HG03045 (cell line): Measurements from ENCODE around the gene PRORP.
"Not testable (repeated sequence)": the region's sequence is repeated elsewhere in the genome, so short reads cannot be mapped to it uniquely, and the experiment has no call there.

Source experiments
- ATAC-seq: cut with Tn5 transposase; IDR thresholded peaks from one replicate; pipeline ENCODE4 v1.9.1; 2021; ENCODE audit warnings: mild to moderate bottlenecking, moderate library complexity; ENCODE audit not compliant: unreplicated experiment

Gene PRORP

GRCh38 chr14:35121887-35122695, at the start of gene PRORP, which contains the start of gene PPP2R3C:
Gene PRORP (plus strand): TSS chr14:35122552. CDS start chr14:35123246, 694 bp downstream.
Gene PPP2R3C (minus strand): TSS chr14:35121990. CDS start chr14:35121959, 31 bp downstream.
- peak; percentile 86 for ATAC-seq

- no peak for ATAC-seq
Measured at GRCh38 chr14:35073486-35073885, 48.9 kb upstream of the PRORP start.

- no peak for ATAC-seq
Measured at GRCh38 chr14:35078082-35078481, 44.3 kb upstream of the PRORP start.

GRCh38 chr14:35079742-35080141, 42.6 kb upstream of the PRORP start:
- no peak for ATAC-seq

GRCh38 chr14:35083530-35084150, 38.7 kb upstream of the PRORP start:
- no peak for ATAC-seq

GRCh38 chr14:35085441-35085840, 36.9 kb upstream of the PRORP start:
- ATAC-seq, result no peak

GRCh38 chr14:35088514-35088913, 33.8 kb upstream of the PRORP start:
- ATAC-seq, result no peak

- not testable (repeated sequence) for ATAC-seq
Measured at GRCh38 chr14:35094645-35095044, 27.7 kb upstream of the PRORP start.

- ATAC-seq, result no peak
Measured at GRCh38 chr14:35107866-35108265, 14.5 kb upstream of the PRORP start.

- no peak for ATAC-seq
Measured at GRCh38 chr14:35112641-35113040, 9.7 kb upstream of the PRORP start.

- ATAC-seq, result no peak
Measured at GRCh38 chr14:35113308-35113950, 8.9 kb upstream of the PRORP start.

- no peak for ATAC-seq
Measured at GRCh38 chr14:35114036-35114435, 8.3 kb upstream of the PRORP start.

- no peak for ATAC-seq
Measured at GRCh38 chr14:35116242-35116641, 6.1 kb upstream of the PRORP start.

GRCh38 chr14:35117112-35117511, 5.2 kb upstream of the PRORP start:
- ATAC-seq, result no peak

- ATAC-seq, result no peak
Measured at GRCh38 chr14:35121026-35121886, 1.1 kb upstream of the PRORP start.

- ATAC-seq, result no peak
Measured at GRCh38 chr14:35122696-35123387, 490 bp downstream of the PRORP start.

GRCh38 chr14:35123388-35123703, 994 bp downstream of the PRORP start:
- no peak for ATAC-seq

- no peak for ATAC-seq
Measured at GRCh38 chr14:35124127-35124526, 1.8 kb downstream of the PRORP start.

- ATAC-seq, result no peak
Measured at GRCh38 chr14:35133542-35134328, 11.4 kb downstream of the PRORP start.
